H9 (cell line): ENCODE data around the gene TMSB4X. TPM values are rescaled to one million over a fixed set of nuclear protein-coding genes. Genes with fewer than 3 reads are reported as not detected.

ENCODE experiments used
- DNase-seq: peaks from one replicate; pipeline ENCODE4 v3.0.0-alpha.2; 2017
- H2AFZ ChIP-seq: one replicate; pipeline ENCODE4 v1.6.1; 2013; ENCODE audit warnings: mild to moderate bottlenecking, low read length, control low read depth, moderate library complexity
- H2AK5ac ChIP-seq: 2 replicates; pipeline ENCODE4 v1.6.1; 2013; ENCODE audit warnings: low read length, control low read depth, mixed read lengths; ENCODE audit not compliant: insufficient read length
- H2BK120ac ChIP-seq: one replicate; pipeline ENCODE4 v1.6.1; 2013; ENCODE audit warnings: low read depth, mild to moderate bottlenecking, low read length, control low read depth, inconsistent platforms; ENCODE audit not compliant: poor library complexity, severe bottlenecking
- H2BK12ac ChIP-seq: 2 replicates; pipeline ENCODE4 v1.6.1; 2013; ENCODE audit warnings: low read length, control low read depth, mixed read lengths, low read depth; ENCODE audit not compliant: insufficient read length
- H2BK15ac ChIP-seq: 2 replicates; pipeline ENCODE4 v1.6.1; 2013; ENCODE audit warnings: low read depth, low read length, control low read depth
- H2BK20ac ChIP-seq: one replicate; pipeline ENCODE4 v1.6.1; 2013; ENCODE audit warnings: low read depth, mild to moderate bottlenecking, low read length, control low read depth, inconsistent platforms; ENCODE audit not compliant: poor library complexity, severe bottlenecking
- H2BK5ac ChIP-seq: 2 replicates; pipeline ENCODE4 v1.6.1; 2013; ENCODE audit warnings: low read length, control low read depth, mixed read lengths; ENCODE audit not compliant: insufficient read length
- H3K14ac ChIP-seq: 2 replicates; pipeline ENCODE4 v1.6.1; 2013; ENCODE audit warnings: low read length, control low read depth; ENCODE audit not compliant: insufficient read depth
- H3K18ac ChIP-seq: 2 replicates; pipeline ENCODE4 v1.6.1; 2013; ENCODE audit warnings: low read depth, mild to moderate bottlenecking, mixed read lengths, low read length, control low read depth; ENCODE audit not compliant: insufficient read length
- H3K23ac ChIP-seq: 2 replicates; pipeline ENCODE4 v1.6.1; 2013; ENCODE audit warnings: low read length, control low read depth, mixed read lengths, low read depth; ENCODE audit not compliant: insufficient read length
- H3K23me2 ChIP-seq: 2 replicates; pipeline ENCODE4 v1.6.1; 2013; ENCODE audit warnings: low read depth, mild to moderate bottlenecking, mixed read lengths, low read length, control low read depth; ENCODE audit not compliant: insufficient read length, poor library complexity, severe bottlenecking
- H3K27ac ChIP-seq: 2 replicates; pipeline ENCODE4 v1.5.1; 2013; ENCODE audit warnings: low read length, control low read depth, mixed read lengths, low read depth; ENCODE audit not compliant: insufficient read length
- H3K27me3 ChIP-seq: 2 replicates; pipeline ENCODE4 v1.6.1; 2013; ENCODE audit warnings: low read length, control low read depth, inconsistent platforms; ENCODE audit not compliant: insufficient read depth
- H3K4ac ChIP-seq: 2 replicates; pipeline ENCODE4 v1.6.1; 2013; ENCODE audit warnings: low read depth, mild to moderate bottlenecking, control low read depth, inconsistent platforms, low read length, moderate library complexity
- H3K4me1 ChIP-seq: 2 replicates; pipeline ENCODE4 v1.6.1; 2013; ENCODE audit warnings: low read length, control low read depth, inconsistent platforms; ENCODE audit not compliant: insufficient read depth
- H3K4me2 ChIP-seq: 2 replicates; pipeline ENCODE4 v1.6.1; 2013; ENCODE audit warnings: low read length, control low read depth, mixed read lengths; ENCODE audit not compliant: insufficient read length, insufficient read depth
- H3K56ac ChIP-seq: 2 replicates; pipeline ENCODE4 v1.6.1; 2013; ENCODE audit warnings: low read depth, mild to moderate bottlenecking, mixed read lengths, low read length, control low read depth; ENCODE audit not compliant: insufficient read length
- H3K79me1 ChIP-seq: 2 replicates; pipeline ENCODE4 v1.6.1; 2013; ENCODE audit warnings: low read depth, mild to moderate bottlenecking, moderate library complexity, low read length, control low read depth, inconsistent platforms; ENCODE audit not compliant: insufficient read depth, poor library complexity, severe bottlenecking
- H3K79me2 ChIP-seq: 2 replicates; pipeline ENCODE4 v1.6.1; 2013; ENCODE audit warnings: low read length, control low read depth, inconsistent platforms; ENCODE audit not compliant: insufficient read depth
- H3K9ac ChIP-seq: 2 replicates; pipeline ENCODE4 v1.6.1; 2013; ENCODE audit warnings: low read length, control low read depth, mixed read lengths; ENCODE audit not compliant: insufficient read length; ENCODE audit errors: extremely low read depth
- H3K9me3 ChIP-seq: one replicate; pipeline ENCODE4 v1.6.1; 2013; ENCODE audit warnings: low read depth, low read length, inconsistent platforms; ENCODE audit not compliant: control insufficient read depth
- H3T11ph ChIP-seq: one replicate; pipeline ENCODE4 v1.6.1; 2013; ENCODE audit warnings: mild to moderate bottlenecking, low read length, control low read depth, inconsistent platforms
- H4K20me1 ChIP-seq: one replicate; pipeline ENCODE4 v1.6.1; 2013; ENCODE audit not compliant: control insufficient read depth, insufficient read length, insufficient read depth
- H4K5ac ChIP-seq: 2 replicates; pipeline ENCODE4 v1.6.1; 2013; ENCODE audit warnings: low read depth, mild to moderate bottlenecking, mixed read lengths, low read length, control low read depth; ENCODE audit not compliant: insufficient read length
- H4K8ac ChIP-seq: replicated peaks from 2 replicates; pipeline ENCODE4 v1.6.1; 2013; ENCODE audit warnings: low read length, control low read depth, mixed read lengths, low read depth; ENCODE audit not compliant: insufficient read length
- H4K91ac ChIP-seq: 2 replicates; pipeline ENCODE4 v1.6.1; 2013; ENCODE audit warnings: low read depth, mild to moderate bottlenecking, moderate library complexity, mixed read lengths, low read length, control low read depth; ENCODE audit not compliant: insufficient read length
- H3K27ac Mint-ChIP-seq, 3 experiments: 2 replicates in 2 of 3; 3 replicates in 1 of 3; pipeline ENCODE4 v1.8.0; 2020 to 2021; ENCODE audit warnings: mixed read lengths in 3 of 3, mild to moderate bottlenecking in 1 of 3, moderate library complexity in 1 of 3
- H3K27me3 Mint-ChIP-seq: 2 replicates; pipeline ENCODE4 v1.8.0; 2021; ENCODE audit warnings: low read depth, mild to moderate bottlenecking, moderate library complexity, mixed read lengths
- H3K36me3 Mint-ChIP-seq, 3 experiments: 2 replicates in 2 of 3; 3 replicates in 1 of 3; pipeline ENCODE4 v1.8.0; 2020 to 2021; ENCODE audit warnings: low read depth in 3 of 3, mixed read lengths in 3 of 3; ENCODE audit not compliant: insufficient read depth in 1 of 3
- H3K4me1 Mint-ChIP-seq, 2 experiments: 2 replicates each; pipeline ENCODE4 v1.8.0; 2020; ENCODE audit warnings: mixed read lengths in 2 of 2
- H3K4me3 Mint-ChIP-seq, 2 experiments: 2 replicates in 1 of 2; 3 replicates in 1 of 2; pipeline ENCODE4 v1.8.0; 2020 to 2021; ENCODE audit warnings: mild to moderate bottlenecking in 2 of 2, mixed read lengths in 2 of 2, moderate library complexity in 1 of 2
- H3K9me3 Mint-ChIP-seq, 2 experiments: 2 replicates in 1 of 2; 3 replicates in 1 of 2; pipeline ENCODE4 v1.8.0; 2020; ENCODE audit warnings: mild to moderate bottlenecking in 2 of 2, mixed read lengths in 2 of 2, moderate library complexity in 1 of 2
- WGBS: extraction: QIAGEN DNeasy Blood & Tissue Kit; methylation state at CpG from one replicate; pipeline ENCODE4 v1.1.7; 2013; ENCODE audit warnings: missing lambda C conversion rate, low lambda C conversion rate, mixed read lengths; ENCODE audit not compliant: insufficient read length; ENCODE audit errors: extremely low coverage; 5-methylcytosine and 5-hydroxymethylcytosine counted together
- total RNA-seq: library from RNA; stranded (reverse); gene quantifications from 2 replicates; pipeline ENCODE4 v1.2.1, GENCODE V29; 2021
- TF ChIP-seq, protein P1 (sequence below): fragments of 200-600 bp; sonication (generic); conservative IDR thresholded peaks from 3 replicates; pipeline ENCODE4 v1.8.0; 2021; ENCODE audit warnings: antibody characterized with exemption, mild to moderate bottlenecking

The TMSB4X gene
- total RNA-seq, 1 experiment from 2014 or later = 2,733 TPM

DNA sequence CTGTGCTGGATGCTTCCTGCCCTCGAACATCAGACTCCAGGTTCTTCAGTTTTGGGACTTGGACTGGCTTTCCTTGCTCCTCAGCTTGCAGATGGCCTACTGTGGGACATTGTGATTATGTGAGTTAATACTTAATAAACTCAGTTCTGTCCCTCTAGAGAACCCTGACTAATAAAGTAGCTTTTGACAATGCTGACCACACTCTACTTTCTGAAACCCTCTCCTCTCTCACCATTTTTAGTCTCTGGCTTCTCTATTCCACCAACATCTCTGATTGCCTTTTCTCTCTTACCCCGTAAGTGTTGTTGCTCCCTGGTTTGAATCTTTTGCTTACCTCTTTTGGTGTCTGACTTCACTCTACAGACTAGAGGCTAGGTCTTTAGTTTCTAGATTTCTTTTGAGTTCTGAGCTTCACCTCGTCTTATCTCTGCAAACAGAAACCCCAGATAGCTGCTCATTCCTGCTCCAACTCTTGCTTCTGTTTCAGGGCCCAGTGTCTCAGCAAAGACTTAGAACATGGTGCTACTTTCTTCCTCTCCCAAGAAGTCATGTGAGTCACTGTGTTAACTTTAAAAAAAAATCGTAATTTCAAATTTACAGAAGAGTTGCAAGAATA, 11.4 kb downstream of the TMSB4X start:
- DNase-seq = no peak
- H2AFZ ChIP-seq = no peak overlapping the region
- Mint-ChIP-seq H3K4me1 (peaks cover 7% of the 10 kb centered on the region in 2 experiments), H3K36me3 (peaks cover 9 to 15% (median 14%) of the 10 kb centered on the region in 3 experiments), H3K9me3 (peaks cover 69 to 76% of the 10 kb centered on the region in 2 experiments), H3K27ac (no peak overlapping the region), H3K27me3 (no peaks in the 10 kb centered on the region; the same call in 1 of the 2 replicates), H3K4me3 (no peak overlapping the region)
- H2BK120ac ChIP-seq = no peak overlapping the region
- H3K56ac ChIP-seq = no peak overlapping the region
- H4K8ac ChIP-seq = no peak overlapping the region
- H3K14ac ChIP-seq = no peak overlapping the region
- H3K27ac ChIP-seq = no peak overlapping the region
- H3K4me2 ChIP-seq = no peak overlapping the region
- no peak overlapping the region for H2BK15ac ChIP-seq
- no peaks in the 10 kb centered on the region for H3K23me2 ChIP-seq
- TF ChIP-seq, protein P1, sequence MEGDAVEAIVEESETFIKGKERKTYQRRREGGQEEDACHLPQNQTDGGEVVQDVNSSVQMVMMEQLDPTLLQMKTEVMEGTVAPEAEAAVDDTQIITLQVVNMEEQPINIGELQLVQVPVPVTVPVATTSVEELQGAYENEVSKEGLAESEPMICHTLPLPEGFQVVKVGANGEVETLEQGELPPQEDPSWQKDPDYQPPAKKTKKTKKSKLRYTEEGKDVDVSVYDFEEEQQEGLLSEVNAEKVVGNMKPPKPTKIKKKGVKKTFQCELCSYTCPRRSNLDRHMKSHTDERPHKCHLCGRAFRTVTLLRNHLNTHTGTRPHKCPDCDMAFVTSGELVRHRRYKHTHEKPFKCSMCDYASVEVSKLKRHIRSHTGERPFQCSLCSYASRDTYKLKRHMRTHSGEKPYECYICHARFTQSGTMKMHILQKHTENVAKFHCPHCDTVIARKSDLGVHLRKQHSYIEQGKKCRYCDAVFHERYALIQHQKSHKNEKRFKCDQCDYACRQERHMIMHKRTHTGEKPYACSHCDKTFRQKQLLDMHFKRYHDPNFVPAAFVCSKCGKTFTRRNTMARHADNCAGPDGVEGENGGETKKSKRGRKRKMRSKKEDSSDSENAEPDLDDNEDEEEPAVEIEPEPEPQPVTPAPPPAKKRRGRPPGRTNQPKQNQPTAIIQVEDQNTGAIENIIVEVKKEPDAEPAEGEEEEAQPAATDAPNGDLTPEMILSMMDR = no peak
- no peak overlapping the region for H2BK5ac ChIP-seq
- no peak overlapping the region for H4K5ac ChIP-seq
- H2BK12ac ChIP-seq = no peak overlapping the region
- H3K27me3 ChIP-seq = no peaks in the 10 kb centered on the region
- H3K79me1 ChIP-seq = no peaks in the 10 kb centered on the region
- H3K79me2 ChIP-seq = no peaks in the 10 kb centered on the region
- H3K4me1 ChIP-seq = peaks cover 3% of the 10 kb centered on the region; the same call in 1 of the 2 replicates
- WGBS = no CpG with 5 or more reads among the region's 4 CpGs
- H3T11ph ChIP-seq = no peak overlapping the region
- no peak overlapping the region for H2AK5ac ChIP-seq
- H3K4ac ChIP-seq = no peak overlapping the region
- no peak overlapping the region for H3K23ac ChIP-seq
- no peaks in the 10 kb centered on the region for H3K9me3 ChIP-seq
- H3K18ac ChIP-seq = no peak overlapping the region
- H2BK20ac ChIP-seq = no peak overlapping the region
- H3K9ac ChIP-seq = no peak overlapping the region
- H4K91ac ChIP-seq = no peak overlapping the region
- H4K20me1 ChIP-seq = no peaks in the 10 kb centered on the region
